ENCODE results near the gene LCN15. TPM values are rescaled to one million over a fixed set of nuclear protein-coding genes. Genes with fewer than 3 reads are reported as not detected.

The LCN15 gene
- total RNA-seq, 2 experiments from 2014 or later, result not detected

DNA sequence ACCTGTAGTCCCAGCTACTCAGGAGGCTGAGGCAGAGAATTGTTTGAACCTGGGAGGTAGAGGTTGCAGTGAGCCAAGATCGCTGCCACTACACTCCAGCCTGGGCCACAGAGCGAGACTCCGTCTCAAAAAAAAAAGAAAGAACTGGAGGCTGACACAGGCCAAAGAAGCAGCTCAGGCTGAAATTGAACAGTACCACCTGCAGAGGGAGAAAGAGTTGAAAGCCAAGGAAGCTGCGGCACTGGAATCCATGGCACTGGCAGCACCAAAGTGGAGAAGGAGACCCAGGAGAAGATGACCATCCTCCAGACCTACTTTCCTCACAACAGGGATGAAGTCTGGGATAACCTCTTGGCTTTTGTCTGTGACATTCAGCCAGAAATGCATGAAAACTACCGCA is 15.5 kb upstream of the LCN15 start:
- Mint-ChIP-seq H3K36me3 (ENCODE audit: low read depth) (no peaks in the 10 kb centered on the region), H3K27ac (no peak overlapping the region), H3K4me3 (no peak overlapping the region), H3K4me1 (ENCODE audit: low read depth) (peaks cover 4% of the 10 kb centered on the region), H3K27me3 (peaks cover 12% of the 10 kb centered on the region), H3K9me3 (no peaks in the 10 kb centered on the region)
- intact Hi-C loops (cut with micrococcal nuclease), result no loop called here
- DNase-seq, result no peak
- CTCF ChIA-PET, result no interaction called here
- TF ChIP-seq, protein P1, sequence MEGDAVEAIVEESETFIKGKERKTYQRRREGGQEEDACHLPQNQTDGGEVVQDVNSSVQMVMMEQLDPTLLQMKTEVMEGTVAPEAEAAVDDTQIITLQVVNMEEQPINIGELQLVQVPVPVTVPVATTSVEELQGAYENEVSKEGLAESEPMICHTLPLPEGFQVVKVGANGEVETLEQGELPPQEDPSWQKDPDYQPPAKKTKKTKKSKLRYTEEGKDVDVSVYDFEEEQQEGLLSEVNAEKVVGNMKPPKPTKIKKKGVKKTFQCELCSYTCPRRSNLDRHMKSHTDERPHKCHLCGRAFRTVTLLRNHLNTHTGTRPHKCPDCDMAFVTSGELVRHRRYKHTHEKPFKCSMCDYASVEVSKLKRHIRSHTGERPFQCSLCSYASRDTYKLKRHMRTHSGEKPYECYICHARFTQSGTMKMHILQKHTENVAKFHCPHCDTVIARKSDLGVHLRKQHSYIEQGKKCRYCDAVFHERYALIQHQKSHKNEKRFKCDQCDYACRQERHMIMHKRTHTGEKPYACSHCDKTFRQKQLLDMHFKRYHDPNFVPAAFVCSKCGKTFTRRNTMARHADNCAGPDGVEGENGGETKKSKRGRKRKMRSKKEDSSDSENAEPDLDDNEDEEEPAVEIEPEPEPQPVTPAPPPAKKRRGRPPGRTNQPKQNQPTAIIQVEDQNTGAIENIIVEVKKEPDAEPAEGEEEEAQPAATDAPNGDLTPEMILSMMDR (IDR thresholded peaks at IDR 0.05), result no peak
- ATAC-seq, result no peak
- POLR2A ChIA-PET, result no interaction called here

GRCh38 chr9:136777359-136777758 is 13.0 kb upstream of the LCN15 start:
- ChIA-PET CTCF (interaction anchor here (1.0 to 2.4 kb wide), 11 partner anchors 8 to 293 kb away, joined by 3 to 15 read pairs (median 4); partner anchors contain the start of gene SAPCD2), POLR2A (interaction anchor here (0.7 kb wide), 2 partner anchors 215 to 352 kb away, joined by 3 to 4 read pairs; partner anchors contain the start of gene PAXX)
- Mint-ChIP-seq H3K27me3 (peaks cover 12% of the 10 kb centered on the region), H3K4me3 (no peak overlapping the region), H3K4me1 (ENCODE audit: low read depth) (peaks cover 3% of the 10 kb centered on the region), H3K27ac (no peak overlapping the region), H3K9me3 (peaks cover 8% of the 10 kb centered on the region), H3K36me3 (ENCODE audit: low read depth) (no peaks in the 10 kb centered on the region)
- ATAC-seq, result no peak
- intact Hi-C loops (cut with micrococcal nuclease), result no loop called here
- TF ChIP-seq, protein P1 (IDR thresholded peaks at IDR 0.05), result no peak
- no peak for DNase-seq

DNA sequence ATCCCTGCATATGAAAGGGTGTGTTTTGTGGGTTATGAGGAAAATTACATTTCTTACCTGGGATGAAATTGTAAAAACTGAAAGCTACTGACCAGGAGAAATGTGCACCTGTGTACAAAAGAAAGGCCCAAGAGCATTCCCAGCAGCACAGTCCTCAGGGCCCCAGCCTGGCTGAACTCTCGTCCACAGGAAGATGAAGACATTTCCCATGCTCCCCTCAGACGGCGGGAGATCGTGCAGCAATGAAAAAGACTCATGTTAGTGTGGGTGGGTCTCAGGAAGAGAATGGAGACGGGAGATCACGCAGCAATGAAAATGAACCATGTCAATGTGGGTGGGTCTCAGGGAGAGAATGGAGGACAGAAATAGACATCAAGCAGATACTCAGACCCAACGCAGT is 12.6 kb upstream of the LCN15 start:
- TF ChIP-seq, protein P1 (IDR thresholded peaks at IDR 0.05), result no peak
- H3K9me3 Mint-ChIP-seq, result peaks cover 8% of the 10 kb centered on the region
- POLR2A ChIA-PET, result interaction anchor here (0.7 kb wide), 1 partner anchor 352 kb away, joined by 3 read pairs; no protein-coding TSS in a partner anchor

GRCh38 chr9:136775191-136775590 is 10.9 kb upstream of the LCN15 start:
- Mint-ChIP-seq H3K36me3 (ENCODE audit: low read depth) (no peaks in the 10 kb centered on the region), H3K4me1 (ENCODE audit: low read depth) (peaks cover 3% of the 10 kb centered on the region), H3K9me3 (peaks cover 8% of the 10 kb centered on the region), H3K27ac (no peak overlapping the region), H3K27me3 (peaks cover 11% of the 10 kb centered on the region), H3K4me3 (no peak overlapping the region)
- TF ChIP-seq, protein P1 (IDR thresholded peaks at IDR 0.05), result no peak
- ChIA-PET POLR2A (no interaction called here), CTCF (interaction anchor here (0.7 to 1.4 kb wide), 2 partner anchors 9 to 104 kb away, joined by 3 to 4 read pairs; no protein-coding TSS in a partner anchor)
- intact Hi-C loops (cut with micrococcal nuclease), result no loop called here
- DNase-seq (no peak), ATAC-seq (no peak)

More for the DNA sequence above, 12.6 kb upstream of the LCN15 start:
- no peak for DNase-seq
- intact Hi-C loops (cut with micrococcal nuclease), result no loop called here
- H3K27me3 Mint-ChIP-seq, result peaks cover 12% of the 10 kb centered on the region
- H3K36me3 Mint-ChIP-seq (ENCODE audit: low read depth), result no peaks in the 10 kb centered on the region
- no peak overlapping the region for H3K27ac Mint-ChIP-seq
- H3K4me3 Mint-ChIP-seq, result no peak overlapping the region
- CTCF ChIA-PET, result interaction anchor here (1.2 to 2.4 kb wide), 6 partner anchors 8 to 117 kb away, joined by 3 to 15 read pairs (median 8); no protein-coding TSS in a partner anchor
- peaks cover 3% of the 10 kb centered on the region for H3K4me1 Mint-ChIP-seq (ENCODE audit: low read depth)
- ATAC-seq, result no peak

DNA sequence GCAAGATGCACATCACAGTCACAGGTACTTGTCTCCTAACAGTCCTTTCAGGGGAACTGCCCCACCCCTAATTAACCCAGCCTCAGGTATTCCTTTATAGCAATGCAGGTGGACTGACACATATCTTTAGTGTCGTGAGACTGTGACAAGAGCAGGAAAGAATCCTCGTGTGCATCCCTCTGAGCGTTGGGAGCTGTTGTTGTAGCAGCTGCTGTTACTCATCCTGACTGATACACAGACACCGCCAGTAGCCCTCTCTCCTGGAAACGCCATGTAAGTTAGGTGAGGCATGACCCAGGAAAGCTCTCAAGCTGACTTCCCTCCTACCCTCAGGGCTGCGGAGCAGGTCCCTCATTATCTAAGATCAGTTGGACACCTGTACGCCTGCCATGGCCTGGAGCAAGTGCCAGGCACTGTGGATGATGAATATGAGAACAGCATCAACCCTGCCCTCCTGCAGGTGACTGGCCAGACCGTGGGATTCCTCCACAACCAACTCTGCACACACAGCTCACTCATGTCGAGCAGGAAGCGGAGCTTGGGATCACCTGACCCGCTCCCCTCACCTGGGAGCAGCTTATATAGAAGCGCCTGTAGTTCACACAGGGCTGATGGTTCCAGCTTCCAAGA is 10.2 kb upstream of the LCN15 start:
- DNase-seq (no peak), ATAC-seq (no peak)
- Mint-ChIP-seq H3K4me1 (ENCODE audit: low read depth) (peaks cover 4% of the 10 kb centered on the region), H3K36me3 (ENCODE audit: low read depth) (no peaks in the 10 kb centered on the region), H3K27ac (no peak overlapping the region), H3K9me3 (peaks cover 8% of the 10 kb centered on the region), H3K4me3 (no peak overlapping the region), H3K27me3 (peaks cover 13% of the 10 kb centered on the region)
- TF ChIP-seq, protein P1 (IDR thresholded peaks at IDR 0.05), result no peak
- POLR2A ChIA-PET, result no interaction called here
- CTCF ChIA-PET, result interaction anchor here (0.7 to 1.4 kb wide), 2 partner anchors 8 to 103 kb away, joined by 3 to 4 read pairs; no protein-coding TSS in a partner anchor
- intact Hi-C loops (cut with micrococcal nuclease), result no loop called here
